SKM-1 (cell line): ENCODE measurements around the gene MAB21L3.

ENCODE experiments used
- DNase-seq: peaks from one replicate; lab custom pipeline; 2025; ENCODE audit not compliant: unreplicated experiment; lab: John Stamatoyannopoulos, UW

Gene MAB21L3

DNA sequence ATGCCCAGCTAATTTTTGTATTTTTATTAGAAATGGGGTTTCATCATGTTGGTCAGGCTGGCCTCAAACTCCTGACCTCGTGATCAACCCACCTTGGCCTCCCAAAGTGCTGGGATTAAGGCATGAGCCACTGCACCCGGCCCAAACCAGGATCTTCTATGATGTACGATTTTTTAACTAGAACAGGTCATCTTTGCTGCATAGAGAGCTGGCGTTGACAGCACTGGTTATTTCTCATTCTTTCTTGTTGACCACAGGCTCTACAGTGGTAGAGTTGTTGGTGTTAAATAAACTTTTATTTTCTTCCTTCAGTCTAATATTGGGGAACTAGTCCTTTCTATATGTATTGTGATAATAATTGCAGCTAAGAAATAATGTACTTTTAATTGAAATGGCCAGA is 3.8 kb upstream of the MAB21L3 start:
- DNase-seq = no peak

DNA sequence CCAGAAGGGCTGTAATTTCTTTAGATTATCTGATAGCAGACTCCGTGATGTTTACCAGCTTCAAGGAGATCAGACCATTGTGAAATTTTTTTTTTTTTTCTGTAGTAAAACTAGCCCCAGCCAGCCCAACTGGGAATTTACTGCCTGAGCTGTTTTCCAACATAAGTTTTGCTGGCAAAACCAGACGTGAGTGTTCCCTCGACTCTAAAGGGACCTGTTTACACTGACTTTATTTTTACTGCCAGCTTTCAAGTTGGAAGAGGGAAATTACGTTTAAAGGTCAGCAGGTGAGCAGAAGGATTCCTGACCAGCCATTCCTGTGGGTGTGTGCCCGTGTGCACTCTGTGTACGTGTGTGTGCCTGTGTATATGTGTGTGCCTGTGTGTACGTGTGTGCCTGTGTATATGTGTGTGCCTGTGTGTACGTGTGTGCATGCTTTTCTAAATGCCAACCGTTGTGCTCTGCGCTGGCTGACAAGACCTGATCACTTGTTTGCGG is 374 bp downstream of the MAB21L3 start:
- DNase-seq = no peak

DNA sequence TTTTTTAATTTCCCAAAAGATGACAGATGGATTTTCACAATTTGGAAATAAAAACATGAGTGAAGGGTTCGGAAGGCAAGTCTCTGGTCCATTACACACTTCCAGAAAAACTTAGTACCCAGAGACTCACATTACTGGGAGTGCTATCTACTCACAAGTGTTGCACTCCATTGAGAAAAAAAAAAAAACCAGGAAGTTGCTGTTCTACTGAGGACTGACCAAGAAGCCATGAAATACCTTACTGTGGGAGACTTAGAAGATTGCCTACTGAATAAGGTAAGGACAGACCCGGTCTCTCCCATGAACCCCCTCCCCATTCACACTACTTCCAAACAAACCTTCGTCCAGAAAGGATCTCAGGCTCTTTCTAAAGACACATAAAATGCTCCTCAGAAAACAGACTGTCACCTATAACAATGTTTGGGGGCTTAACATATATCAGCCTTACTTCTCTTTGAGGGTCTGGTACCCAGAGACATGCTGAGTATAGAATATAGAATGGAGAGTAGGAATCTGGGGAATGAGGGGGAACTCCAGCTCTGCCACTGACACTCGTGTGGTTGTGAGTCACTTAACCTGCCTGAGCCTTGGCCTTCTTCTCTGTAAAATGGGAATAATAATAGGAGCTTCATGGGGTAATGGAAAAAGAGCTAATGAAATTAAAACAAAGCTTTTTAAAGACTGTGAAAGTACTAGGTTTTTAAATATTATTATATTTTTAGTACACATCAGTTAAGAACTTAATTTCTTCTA is 1.4 kb downstream of the MAB21L3 start:
- DNase-seq = peak; percentile 10

DNA sequence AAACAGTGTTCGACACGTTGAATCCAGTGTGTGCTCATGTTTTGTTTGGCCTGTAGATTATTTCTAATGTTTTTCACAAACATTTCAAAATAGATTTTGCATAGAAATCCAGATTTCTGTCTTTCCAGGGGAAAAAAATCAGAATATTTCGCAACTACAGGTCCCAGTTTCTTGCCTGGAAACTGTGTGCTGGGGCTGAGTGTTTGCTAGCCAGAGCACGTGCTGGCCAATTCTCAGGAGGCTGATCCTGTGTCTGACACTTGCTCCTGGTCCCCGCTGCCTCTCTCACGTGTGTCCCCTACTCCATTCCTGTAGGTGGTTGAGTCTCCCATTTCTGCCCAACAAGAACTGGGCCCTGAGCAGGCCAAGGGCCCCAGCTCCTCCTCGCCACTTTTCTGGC is 2.4 kb downstream of the MAB21L3 start:
- DNase-seq = no peak

DNA sequence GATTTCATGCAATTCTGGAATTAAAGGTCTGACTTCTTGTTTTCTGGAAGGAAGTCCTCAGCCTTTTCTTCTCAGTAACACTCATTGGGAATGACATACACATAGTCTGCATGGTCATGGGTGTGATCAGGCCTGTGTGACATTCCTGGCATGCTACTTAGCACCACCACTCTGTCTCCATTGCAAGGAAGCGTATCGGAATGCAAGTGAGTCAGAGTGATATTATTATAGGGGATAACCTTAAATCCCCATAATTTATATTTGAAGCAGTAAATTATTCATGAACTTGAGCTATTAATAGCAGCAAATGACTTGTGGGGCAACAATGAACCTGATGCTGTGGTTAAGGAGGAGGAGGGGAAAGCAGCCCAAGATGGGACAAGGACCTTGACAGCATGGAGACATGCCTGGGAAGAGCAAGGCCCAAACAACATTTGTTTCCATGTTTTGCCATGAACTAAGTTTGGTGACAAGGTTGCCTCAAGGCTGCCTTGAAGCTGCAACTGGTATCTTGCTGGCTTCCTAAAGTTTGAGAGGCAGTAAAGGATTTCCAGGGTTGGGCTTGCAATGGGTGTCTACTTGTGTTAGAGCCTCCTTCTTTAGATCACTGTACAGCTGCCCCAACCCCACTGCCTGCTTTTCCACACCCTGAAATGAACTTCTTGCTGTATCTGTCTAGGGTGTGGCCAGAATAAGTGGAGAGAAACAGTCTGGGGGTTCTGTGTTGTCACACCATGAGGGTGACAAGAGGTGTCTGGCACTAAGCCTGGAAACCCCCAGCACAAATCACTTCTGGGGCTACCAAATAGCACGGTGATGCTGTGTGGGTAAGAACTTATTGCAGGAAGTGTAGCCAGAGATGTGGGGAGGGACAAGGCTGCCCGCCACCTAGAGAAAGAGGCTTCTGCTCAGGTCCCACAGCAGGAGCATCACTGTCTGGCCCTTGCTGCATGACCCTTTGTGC is 4.6 kb downstream of the MAB21L3 start:
- DNase-seq = no peak

DNA sequence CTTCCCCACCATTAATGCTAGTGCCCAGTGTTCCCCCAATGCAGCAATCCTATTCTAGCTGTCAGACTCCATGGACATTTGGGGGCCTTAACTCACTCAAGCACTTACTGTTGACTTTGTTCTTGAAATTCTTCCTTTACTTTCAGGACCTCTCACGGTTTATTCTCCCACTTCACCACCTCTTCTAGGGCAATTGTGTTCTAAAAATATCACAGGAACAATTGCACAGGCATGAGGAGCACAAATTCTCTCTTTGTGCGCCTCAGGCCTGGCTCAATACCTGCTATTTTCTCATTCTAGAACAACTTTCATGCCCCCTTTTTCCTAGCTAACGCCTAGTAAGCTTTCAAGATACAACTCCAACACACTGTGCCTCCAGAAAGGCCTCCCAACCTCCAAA is 7.3 kb downstream of the MAB21L3 start:
- no peak for DNase-seq

DNA sequence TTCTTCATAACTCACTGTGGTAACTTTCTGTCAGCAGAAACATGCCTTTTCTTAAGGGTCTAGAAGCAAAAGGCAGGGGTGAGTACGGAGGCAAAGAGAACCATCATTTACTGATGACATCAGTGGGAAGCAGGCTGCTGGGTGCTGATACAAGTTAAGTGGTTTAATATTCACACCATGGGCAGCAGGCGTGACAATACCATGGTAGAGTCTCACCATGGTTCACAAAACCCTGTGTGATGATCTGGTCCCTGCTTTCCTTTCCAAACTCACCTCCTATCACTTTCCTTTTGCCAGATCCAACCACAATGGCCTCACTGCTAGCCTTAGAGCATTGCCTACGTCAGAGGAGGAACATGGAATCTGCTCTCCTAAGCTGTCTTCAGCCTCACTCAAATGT is 8.7 kb downstream of the MAB21L3 start:
- DNase-seq = no peak

DNA sequence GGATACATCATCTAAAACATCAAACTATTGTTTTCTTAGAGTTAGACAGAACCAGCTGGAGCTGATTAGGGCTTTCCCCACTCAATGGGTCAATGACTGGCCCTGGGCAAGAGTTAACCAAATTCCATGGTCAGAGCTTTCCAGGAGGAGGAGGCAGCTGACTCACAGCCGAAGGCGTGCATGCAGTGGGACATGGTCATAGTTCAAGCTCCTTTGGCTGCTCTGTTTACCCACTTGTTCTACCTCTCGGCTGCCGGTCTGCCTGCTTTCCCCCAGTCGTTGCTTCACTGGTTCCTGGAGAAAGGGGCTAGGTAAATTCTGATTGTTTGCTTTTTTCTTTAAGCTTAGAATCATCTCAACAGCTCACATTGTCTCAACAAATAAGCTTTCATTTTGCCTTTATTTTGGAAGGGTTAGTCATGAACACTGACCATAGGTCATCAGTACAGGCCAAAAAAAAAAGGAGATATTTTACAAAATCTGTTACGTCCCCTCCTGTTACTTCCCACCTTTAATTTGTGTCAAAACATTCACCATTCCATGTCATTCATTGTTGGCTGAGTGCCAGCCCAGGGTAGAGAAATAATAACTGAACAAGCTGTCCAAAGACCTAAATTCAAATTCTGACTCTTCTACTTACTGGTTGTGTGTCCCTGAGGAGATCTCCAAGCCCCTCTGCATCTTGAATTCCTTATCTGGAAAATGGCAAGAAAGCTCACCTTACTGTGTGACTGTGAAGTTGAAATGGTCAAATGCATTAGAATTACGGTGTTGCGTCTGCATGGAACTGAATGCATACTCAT is 12.0 kb downstream of the MAB21L3 start:
- no peak for DNase-seq

DNA sequence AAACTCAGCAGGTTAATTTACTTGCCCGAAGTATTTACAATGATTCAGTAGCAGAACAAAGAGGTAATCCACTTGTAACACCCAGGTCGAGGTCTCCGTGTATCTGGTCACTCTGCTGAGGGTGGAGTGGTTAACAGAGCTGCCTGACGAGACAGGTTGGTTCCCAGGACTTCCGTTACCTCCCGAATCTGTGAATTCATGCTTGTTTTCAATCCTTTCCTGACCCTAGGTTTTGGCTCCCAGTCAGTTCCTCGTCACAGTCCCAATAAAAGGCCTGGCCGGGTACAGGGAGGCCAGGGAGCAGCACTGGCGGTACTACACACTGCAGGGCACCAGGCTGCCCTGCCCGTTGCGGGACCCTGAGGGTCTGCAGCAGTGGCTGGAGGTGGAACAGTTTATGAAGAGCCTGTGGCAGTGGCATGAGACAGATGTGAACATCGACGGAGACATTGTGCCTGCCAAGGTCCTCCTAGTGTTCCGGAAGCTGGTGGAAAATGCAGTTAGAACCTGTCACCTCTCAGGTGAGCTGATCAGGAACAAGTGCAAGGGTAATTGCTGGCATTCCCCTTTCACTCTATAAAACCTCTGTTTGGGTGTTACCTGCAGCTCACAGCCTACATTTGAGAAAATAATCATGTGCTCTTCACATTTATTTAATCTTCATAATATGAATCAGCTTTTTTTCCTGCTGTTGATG is 12.8 kb downstream of the MAB21L3 start:
- DNase-seq = no peak

DNA sequence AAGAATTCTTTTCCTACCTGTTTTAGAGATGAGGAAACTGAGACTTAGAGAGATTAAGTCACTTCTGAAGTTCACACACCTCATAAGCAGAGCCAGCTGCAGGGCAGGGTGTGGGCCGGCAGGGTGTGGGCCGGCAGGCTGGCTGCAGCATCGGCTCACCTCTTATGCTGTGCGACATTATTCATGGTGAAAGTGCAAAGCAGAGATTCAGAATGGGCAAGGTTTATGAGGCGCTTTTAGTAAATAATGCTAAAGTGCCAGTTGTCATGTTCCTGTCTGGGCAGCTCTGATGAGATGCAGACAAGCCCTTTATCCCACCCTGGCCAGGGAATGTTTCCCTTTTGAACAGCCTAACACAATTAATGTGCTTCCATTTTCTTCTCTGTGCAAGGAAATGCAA is 14.6 kb downstream of the MAB21L3 start:
- no peak for DNase-seq

DNA sequence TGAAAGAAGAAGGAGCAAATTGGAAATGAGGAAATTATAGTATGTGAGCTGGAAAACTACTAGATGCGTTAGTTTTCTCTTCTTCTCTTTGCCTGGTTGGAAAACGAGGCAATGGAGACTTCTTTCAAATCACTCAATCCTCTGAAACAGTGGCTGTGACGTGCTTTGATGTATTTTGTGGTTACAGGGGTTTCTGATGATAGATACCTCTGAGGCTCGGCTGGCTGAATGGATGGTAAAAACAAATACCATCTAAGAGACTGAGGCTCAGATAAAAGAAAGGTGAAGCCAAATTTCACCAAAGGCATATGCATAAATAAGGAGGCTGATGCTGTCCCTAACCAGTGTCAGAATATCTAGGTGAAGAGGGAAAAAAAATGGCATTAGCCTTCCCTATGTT is 15.1 kb downstream of the MAB21L3 start:
- DNase-seq = no peak

DNA sequence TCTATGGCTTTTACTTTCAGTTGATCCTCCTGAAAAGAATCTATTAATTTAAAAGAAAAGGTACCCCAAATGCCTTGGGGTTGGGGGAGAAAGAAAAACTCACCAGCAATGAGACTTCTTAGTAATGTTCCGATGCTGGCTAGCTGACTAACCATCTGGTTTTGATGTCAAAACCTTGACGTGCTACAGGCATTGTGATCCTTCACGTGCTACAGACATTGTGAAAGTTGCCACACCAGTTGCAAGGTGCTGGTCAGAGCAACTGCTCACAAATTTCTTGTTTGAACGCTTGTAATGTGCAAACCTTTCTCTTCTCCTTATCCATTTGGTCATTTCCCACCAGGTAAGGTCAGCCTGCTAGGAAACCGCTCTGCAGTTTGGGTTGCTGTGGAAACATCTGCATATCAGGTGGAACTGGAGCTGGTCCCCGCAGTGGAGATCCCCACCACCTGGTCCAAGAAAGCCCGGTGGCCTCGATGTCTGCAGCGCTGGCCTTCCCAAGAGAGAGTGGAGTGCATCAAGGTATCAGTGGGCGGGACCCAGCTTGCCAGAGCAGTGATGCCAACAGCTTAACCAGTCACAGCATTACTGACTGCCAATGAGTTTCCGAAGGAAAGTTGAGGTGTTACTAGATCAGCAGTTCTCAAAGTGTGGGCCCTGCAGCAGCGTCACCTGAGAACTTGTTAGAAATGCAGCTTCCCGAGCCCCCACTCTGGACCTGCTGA is 16.1 kb downstream of the MAB21L3 start:
- DNase-seq = no peak

DNA sequence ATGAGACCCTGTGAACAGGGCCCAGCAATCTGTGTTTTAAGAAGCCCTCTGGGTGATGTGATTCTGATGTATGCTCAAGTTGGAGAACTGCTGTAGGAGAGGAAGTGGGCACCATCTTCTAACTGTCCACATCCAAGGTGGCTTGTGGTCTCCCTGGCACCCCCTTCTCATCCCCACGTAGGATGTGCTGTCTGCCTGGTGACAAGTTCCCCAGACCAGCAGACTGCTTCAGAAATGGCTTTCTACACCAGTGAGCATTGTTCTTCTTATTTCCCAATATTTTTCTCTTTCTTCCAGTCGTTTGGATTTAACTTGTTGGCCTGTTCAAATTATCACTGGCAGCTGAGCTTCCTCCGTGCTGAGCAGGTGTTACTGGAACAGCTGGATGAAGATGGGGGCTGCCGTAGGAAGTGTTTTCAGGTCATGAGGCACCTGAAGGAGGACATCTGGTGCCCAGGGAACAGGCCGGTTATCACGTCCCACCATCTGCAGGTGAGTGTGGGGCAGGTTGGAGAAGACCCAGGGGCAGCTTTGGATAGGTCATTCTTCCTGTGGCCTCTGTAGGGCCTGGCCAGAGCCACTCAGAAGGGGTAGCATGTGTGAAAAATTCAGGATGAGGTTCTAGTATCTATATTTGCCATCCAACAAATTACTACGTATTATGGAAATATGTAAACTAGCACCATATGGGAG is 16.8 kb downstream of the MAB21L3 start:
- no peak for DNase-seq

DNA sequence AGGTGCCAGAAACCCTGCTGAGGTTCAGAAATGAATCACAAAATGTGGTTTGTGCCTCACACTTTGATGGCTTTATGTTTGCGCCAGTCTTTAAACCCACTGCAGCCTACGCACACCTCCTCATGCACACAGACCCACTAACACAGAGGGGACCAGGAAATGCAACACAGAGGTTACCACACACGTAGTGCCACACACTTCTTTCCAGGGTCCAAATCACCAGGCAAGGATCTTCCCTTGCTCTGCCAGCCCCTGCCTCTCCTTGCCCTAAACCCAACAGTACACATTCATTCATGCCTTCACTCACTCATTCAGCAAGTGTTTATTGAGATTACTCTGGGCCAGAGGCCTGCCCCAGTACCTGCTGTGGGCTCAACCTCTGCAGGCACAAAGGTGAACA is 17.5 kb downstream of the MAB21L3 start:
- DNase-seq = no peak

DNA sequence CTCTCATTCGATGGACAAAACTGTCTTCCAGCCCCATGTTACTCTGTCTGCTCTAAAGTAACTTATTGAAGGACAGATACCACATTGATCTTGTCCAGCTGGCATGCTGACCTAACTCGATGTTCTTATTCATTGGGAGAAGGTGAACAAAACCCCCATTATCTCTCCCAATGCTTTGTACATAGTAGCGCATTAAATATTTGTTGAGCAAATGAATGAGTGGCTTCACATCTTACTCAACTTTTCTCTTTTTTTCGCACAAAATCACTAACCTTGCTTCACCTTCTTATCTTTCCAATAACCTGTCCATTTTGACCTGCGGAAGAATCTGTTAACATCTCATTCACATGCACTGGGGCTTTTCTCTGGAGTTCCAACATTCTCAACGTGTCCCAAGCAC is 18.3 kb downstream of the MAB21L3 start:
- no peak for DNase-seq

DNA sequence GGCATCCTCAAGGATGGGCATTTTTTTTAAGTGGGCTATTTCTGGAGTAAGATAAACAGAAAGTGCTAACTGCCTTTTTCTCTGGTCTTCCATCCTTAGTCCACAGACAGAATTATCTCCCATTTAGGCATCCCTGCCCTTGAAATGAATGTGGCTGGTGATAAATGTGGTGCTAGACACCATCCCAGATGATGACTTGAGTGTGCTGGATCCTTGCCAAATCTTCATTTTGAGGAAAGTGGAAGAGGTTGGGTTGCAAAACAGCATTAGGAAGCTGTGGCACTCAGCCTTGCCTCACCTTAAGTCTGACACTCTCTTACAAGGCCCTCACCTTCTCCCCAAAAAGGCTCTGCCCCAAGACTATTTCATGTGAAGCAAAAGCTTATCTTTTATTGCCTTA is 19.2 kb downstream of the MAB21L3 start:
- peak; percentile 32 for DNase-seq

DNA sequence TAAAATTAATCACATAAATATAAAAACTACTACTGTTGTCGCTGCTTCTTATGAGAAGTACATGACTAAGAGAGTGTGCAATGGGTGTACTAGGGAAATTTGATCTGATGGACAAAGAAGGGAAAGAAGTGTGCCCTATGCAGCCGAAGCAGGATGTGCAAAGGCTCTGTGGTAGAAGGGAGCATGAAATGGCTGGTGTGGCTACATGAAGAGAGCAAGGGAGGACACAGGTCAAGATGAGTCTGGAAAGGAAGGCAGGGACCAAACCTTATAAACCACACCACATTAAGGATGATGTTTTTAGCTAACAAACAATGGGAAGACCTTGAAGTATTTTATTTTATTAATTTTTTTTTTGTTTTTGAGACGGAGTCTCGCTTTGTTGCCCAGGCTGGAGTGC is 20.0 kb downstream of the MAB21L3 start:
- no peak for DNase-seq

DNA sequence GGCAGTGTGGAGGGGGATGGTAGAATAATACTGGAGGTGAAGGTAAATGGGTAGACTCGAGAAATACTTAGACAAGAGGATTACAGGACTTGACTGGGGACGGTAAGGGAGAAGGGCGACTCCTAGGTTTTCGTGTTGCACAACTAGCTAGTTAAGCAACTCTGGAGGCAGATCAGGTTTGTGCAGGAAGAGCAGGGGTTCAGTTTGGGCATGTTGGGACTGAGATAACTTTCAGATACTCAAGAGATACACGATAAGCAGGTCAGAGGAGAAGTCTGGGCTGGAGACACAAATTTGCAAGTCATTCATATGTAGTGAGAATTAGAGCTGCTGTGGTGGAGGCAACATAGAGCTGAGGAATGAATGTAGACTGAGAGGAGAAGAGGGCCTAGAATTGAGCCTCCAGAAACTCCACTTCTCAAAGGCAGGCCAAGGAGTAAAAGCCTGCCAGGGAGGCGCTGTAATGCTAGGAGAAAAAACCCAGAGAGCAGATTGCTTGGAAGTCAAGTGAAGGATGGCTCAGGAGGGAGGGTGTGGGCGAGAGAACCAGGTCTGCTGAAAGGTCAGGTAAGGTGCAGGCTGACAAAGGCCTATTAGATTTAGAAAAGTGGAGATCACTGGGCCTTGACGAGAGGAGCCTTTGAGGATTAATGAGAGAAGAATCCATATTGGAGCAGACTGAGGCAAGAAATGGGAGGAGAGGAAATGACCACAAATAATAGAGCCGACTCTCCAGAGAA is 20.8 kb downstream of the MAB21L3 start:
- peak; percentile 35 for DNase-seq
